ENCODE measurements around the gene ATF7.

GRCh38 chr12:53483225-53483978 lies 142.8 kb downstream of the ATF7 start:
- no peak for TF ChIP-seq EZH2 (IDR thresholded peaks at IDR 0.05)
- TF ChIP-seq POLR2AphosphoS5 (IDR thresholded peaks at IDR 0.05; ENCODE audit: borderline replicate concordance, low read depth, low read length) = no peak; the same call in none of the 2 replicates
